Keratinocyte (primary cell): Measurements from ENCODE around the gene LYVE1. TPM values are rescaled to one million over a fixed set of nuclear protein-coding genes. Genes with fewer than 3 reads are reported as not detected.
A peak's percentile ranks its signal among the peaks of the same experiment; 100 is the strongest.

Experiments
- DNase-seq: peaks from one replicate; pipeline ENCODE4 v3.0.0-alpha.2; 2011; ENCODE audit warnings: low read depth, missing footprints, low spot score
- FAIRE-seq: peaks from 2 replicates; lab custom pipeline; 2011; peaks lifted over from hg19 to GRCh38; lab: Jason Lieb, UNC
- H2AFZ ChIP-seq: 2 replicates; pipeline ENCODE4 v1.6.0; 2012; ENCODE audit warnings: low read length, control low read depth, inconsistent platforms; ENCODE audit not compliant: control insufficient read depth
- H3K27ac ChIP-seq: 2 replicates; pipeline ENCODE4 v1.5.1; 2011; ENCODE audit warnings: low read length; ENCODE audit not compliant: control insufficient read depth, insufficient read depth
- H3K27me3 ChIP-seq: 3 replicates; pipeline ENCODE4 v1.6.0; 2011; ENCODE audit warnings: low read length; ENCODE audit not compliant: control insufficient read depth, insufficient read depth; ENCODE audit errors: extremely low read depth
- H3K36me3 ChIP-seq, 2 experiments: 2 replicates in 1 of 2; 3 replicates in 1 of 2; pipeline ENCODE4 v1.5.1; 2011; ENCODE audit warnings: low read length in 2 of 2, mild to moderate bottlenecking in 1 of 2; ENCODE audit not compliant: control insufficient read depth in 2 of 2, insufficient read depth in 2 of 2; ENCODE audit errors: extremely low read depth in 1 of 2
- H3K4me1 ChIP-seq: 3 replicates; pipeline ENCODE4 v1.5.1; 2011; ENCODE audit warnings: low read length; ENCODE audit not compliant: control insufficient read depth, insufficient read depth; ENCODE audit errors: extremely low read depth
- H3K4me2 ChIP-seq: 3 replicates; pipeline ENCODE4 v1.6.0; 2011; ENCODE audit warnings: low read depth, low read length; ENCODE audit not compliant: control insufficient read depth, insufficient read depth; ENCODE audit errors: extremely low read depth
- H3K4me3 ChIP-seq, 3 experiments: fragments of 200-600 bp in 1 of 3; sonication (generic) in 1 of 3; 2 replicates in 2 of 3; 3 replicates in 1 of 3; pipeline ENCODE4 v1.5.1; 2011 to 2016; ENCODE audit warnings: low read length in 3 of 3, mild to moderate bottlenecking in 3 of 3, control low read depth in 2 of 3, inconsistent platforms in 1 of 3, low read depth in 1 of 3, mixed read lengths in 1 of 3, mixed run types in 1 of 3, moderate library complexity in 1 of 3; ENCODE audit not compliant: control insufficient read depth in 2 of 3, insufficient read depth in 2 of 3; ENCODE audit errors: extremely low read depth in 1 of 3
- H3K79me2 ChIP-seq: 2 replicates; pipeline ENCODE4 v1.6.0; 2012; ENCODE audit warnings: low read length; ENCODE audit not compliant: control insufficient read depth, insufficient read depth
- H3K9ac ChIP-seq: 3 replicates; pipeline ENCODE4 v1.6.0; 2011; ENCODE audit warnings: low read length; ENCODE audit not compliant: control insufficient read depth, insufficient read depth; ENCODE audit errors: extremely low read depth
- H3K9me1 ChIP-seq: 3 replicates; pipeline ENCODE4 v1.6.0; 2011; ENCODE audit warnings: low read length; ENCODE audit not compliant: control insufficient read depth, insufficient read depth; ENCODE audit errors: extremely low read depth
- H3K9me3 ChIP-seq: 2 replicates; pipeline ENCODE4 v1.5.1; 2012; ENCODE audit warnings: low read depth, low read length; ENCODE audit not compliant: control insufficient read depth
- H4K20me1 ChIP-seq: 3 replicates; pipeline ENCODE4 v1.6.0; 2011; ENCODE audit warnings: low read length; ENCODE audit not compliant: control insufficient read depth, insufficient read depth; ENCODE audit errors: extremely low read depth
- EZH2 ChIP-seq: IDR thresholded peaks from one replicate; pipeline ENCODE4 v1.6.1; 2012; ENCODE audit warnings: inconsistent platforms, mild to moderate bottlenecking, low read length, moderate library complexity
- dilution Hi-C: fragments of 300-500 bp; cut with MboI; formaldehyde crosslinking; loops from one replicate; pipeline ENCODE4 v1.7.0; 2020; ENCODE audit warnings: low sequenced_read_pairs; ENCODE audit not compliant: extremely low pct_ligation_motif_present
- polyA plus RNA-seq, 5 experiments: library from polyadenylated mRNA; depleted of rRNA in 3 of 5; stranded (reverse) in 3 of 5; stranded (forward) in 1 of 5; unstranded in 1 of 5; fragments of >200 nt; gene quantifications; 1 replicate in 1 of 5; 2 replicates in 3 of 5; 3 replicates in 1 of 5; pipeline versions ENCODE4 v1.2.1 to v1.2.3, GENCODE V29; 2011 to 2012; ENCODE audit warnings: missing spikeins in 2 of 5, low read depth in 1 of 5, low replicate concordance in 1 of 5
- TF ChIP-seq, protein P1 (sequence below), 3 experiments: IDR thresholded peaks in 1 of 3; conservative IDR thresholded peaks in 1 of 3; optimal IDR thresholded peaks in 1 of 3; 2 replicates in 2 of 3; 3 replicates in 1 of 3; pipeline versions ENCODE3 to v1.5.1; 2011; ENCODE audit warnings: low read length in 3 of 3, mild to moderate bottlenecking in 3 of 3, moderate library complexity in 2 of 3, control low read depth in 1 of 3, inconsistent platforms in 1 of 3; ENCODE audit not compliant: insufficient read depth in 2 of 3; ENCODE audit errors: extremely low read depth in 1 of 3

The LYVE1 gene
- polyA plus RNA-seq, 1 donor (not counting 4 experiments of a cell fraction or from before 2014, with no cell fraction given): not detected

DNA sequence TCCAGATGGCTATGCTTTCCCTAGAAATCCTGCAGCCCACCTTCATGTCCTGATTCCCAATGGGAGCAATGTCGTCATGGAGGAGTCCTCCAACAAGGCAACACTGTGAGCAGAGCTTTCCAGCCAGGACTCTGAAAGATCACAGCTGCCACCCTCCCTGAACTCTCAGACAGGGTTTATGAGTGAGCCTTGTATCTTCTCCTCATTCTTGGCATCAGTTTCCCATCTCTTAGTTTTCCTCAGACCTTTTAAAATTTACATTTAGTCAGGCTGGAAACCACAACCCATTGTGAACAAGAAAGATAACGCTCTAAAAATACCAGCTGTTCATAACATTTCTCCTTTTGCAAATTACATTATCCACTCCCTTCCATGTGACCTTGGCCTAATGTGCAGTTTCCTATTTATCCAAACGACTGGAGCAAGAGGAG, 15.6 kb upstream of the LYVE1 start:
- dilution Hi-C loops: no loop called here
- FAIRE-seq: no peak
- no peak overlapping the region for H3K4me3 ChIP-seq
- no peak overlapping the region for H3K27ac ChIP-seq
- DNase-seq: no peak
- no peaks in the 10 kb centered on the region for H4K20me1 ChIP-seq
- TF ChIP-seq, protein P1, sequence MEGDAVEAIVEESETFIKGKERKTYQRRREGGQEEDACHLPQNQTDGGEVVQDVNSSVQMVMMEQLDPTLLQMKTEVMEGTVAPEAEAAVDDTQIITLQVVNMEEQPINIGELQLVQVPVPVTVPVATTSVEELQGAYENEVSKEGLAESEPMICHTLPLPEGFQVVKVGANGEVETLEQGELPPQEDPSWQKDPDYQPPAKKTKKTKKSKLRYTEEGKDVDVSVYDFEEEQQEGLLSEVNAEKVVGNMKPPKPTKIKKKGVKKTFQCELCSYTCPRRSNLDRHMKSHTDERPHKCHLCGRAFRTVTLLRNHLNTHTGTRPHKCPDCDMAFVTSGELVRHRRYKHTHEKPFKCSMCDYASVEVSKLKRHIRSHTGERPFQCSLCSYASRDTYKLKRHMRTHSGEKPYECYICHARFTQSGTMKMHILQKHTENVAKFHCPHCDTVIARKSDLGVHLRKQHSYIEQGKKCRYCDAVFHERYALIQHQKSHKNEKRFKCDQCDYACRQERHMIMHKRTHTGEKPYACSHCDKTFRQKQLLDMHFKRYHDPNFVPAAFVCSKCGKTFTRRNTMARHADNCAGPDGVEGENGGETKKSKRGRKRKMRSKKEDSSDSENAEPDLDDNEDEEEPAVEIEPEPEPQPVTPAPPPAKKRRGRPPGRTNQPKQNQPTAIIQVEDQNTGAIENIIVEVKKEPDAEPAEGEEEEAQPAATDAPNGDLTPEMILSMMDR (optimal IDR thresholded peaks at IDR 0.05 in 1 of 3, IDR thresholded peaks at IDR 0.05 in 1 of 3, conservative IDR thresholded peaks at IDR 0.05 in 1 of 3; ENCODE audit: extremely low read depth in 1 of 3, insufficient read depth in 2 of 3, low read length in 3 of 3): no peak
- TF ChIP-seq EZH2: no peak
- no peak overlapping the region for H3K4me2 ChIP-seq
- no peaks in the 10 kb centered on the region for H3K27me3 ChIP-seq
- no peak overlapping the region for H3K9ac ChIP-seq
- no peaks in the 10 kb centered on the region for H3K79me2 ChIP-seq
- no peaks in the 10 kb centered on the region for H3K9me1 ChIP-seq
- no peaks in the 10 kb centered on the region for H3K9me3 ChIP-seq
- no peak overlapping the region for H2AFZ ChIP-seq
- H3K36me3 ChIP-seq: no peaks in the 10 kb centered on the region
- peaks cover 28% of the 10 kb centered on the region for H3K4me1 ChIP-seq

DNA sequence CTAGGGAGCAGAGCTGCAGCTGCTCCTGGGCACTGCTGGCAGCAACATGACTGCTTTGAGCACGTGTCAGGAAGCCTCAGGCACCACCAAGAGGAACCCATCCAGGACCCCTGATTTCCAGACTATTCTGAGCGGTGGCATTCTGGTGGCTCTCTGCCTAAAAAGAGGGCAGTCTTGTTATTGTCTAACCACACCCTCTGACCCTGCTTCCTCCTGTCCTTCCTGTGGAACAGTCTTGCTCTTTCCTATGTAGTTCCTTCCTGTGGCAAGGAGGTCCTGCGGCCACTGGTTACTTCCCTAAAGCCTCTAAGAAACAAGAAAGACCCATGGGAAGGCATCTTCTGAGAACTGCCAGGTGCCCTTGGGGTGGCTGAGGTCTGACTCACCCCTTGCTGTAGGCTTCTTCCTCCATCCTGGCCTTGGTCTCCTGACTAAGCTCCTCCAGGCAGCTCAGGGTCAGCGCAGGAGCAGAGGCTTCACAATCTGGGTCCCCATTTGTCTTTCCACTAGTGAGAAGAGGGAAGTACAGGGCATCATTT, 13.1 kb upstream of the LYVE1 start:
- no peaks in the 10 kb centered on the region for H3K9me1 ChIP-seq
- H3K36me3 ChIP-seq: no peaks in the 10 kb centered on the region
- no peaks in the 10 kb centered on the region for H3K9me3 ChIP-seq
- H3K4me2 ChIP-seq: no peak overlapping the region
- no peak overlapping the region for H3K4me3 ChIP-seq
- dilution Hi-C loops: no loop called here
- DNase-seq (no peak), FAIRE-seq (peak; percentile 26)
- TF ChIP-seq EZH2: no peak
- TF ChIP-seq, protein P1 (optimal IDR thresholded peaks at IDR 0.05 in 1 of 3, IDR thresholded peaks at IDR 0.05 in 1 of 3, conservative IDR thresholded peaks at IDR 0.05 in 1 of 3; ENCODE audit: extremely low read depth in 1 of 3, insufficient read depth in 2 of 3, low read length in 3 of 3): no peak
- no peaks in the 10 kb centered on the region for H3K27me3 ChIP-seq
- no peaks in the 10 kb centered on the region for H3K79me2 ChIP-seq
- H3K9ac ChIP-seq: no peak overlapping the region
- H4K20me1 ChIP-seq: no peaks in the 10 kb centered on the region
- H2AFZ ChIP-seq: no peak overlapping the region
- peaks cover 11% of the 10 kb centered on the region for H3K4me1 ChIP-seq
- no peak overlapping the region for H3K27ac ChIP-seq
